ENCODE data around the gene RTP5. TPM values are rescaled to one million over a fixed set of nuclear protein-coding genes. Genes with fewer than 3 reads are reported as not detected.

RTP5 gene
- polyA plus RNA-seq, 12 donors = not detected

DNA sequence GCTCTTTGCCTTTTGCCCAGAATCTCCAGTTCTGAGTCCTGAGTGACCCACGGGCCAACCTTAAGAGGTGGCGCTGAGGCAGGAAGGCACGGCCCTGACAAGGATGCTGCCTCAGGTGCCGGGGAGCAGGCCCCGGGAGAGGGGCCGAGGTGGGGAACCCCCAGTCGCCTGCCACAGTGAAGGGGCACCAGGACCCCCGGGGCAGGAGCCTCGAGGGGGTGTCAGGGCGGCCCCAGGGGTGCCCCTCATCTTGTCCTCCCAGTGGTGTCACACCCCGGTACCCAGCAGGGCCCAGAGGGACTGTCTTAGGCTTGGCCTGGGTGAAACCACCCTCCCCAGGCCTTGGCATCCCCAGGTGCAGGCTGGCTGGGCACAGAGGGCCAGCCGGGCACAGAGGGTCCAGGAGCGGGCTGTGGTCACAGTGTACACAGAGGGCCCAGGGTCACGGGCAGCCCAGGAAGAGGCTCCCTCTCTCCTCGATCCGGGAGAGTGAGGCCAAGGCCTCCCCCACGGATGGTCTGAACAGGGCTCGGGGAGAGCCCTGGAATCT is 11.9 kb upstream of the RTP5 start:
- no peak for DNase-seq

- DNase-seq = no peak
Measured at GRCh38 chr2:241858206-241859016, 11.1 kb upstream of the RTP5 start, which contains the start of gene PDCD1. TSS of gene PDCD1 (minus strand) at chr2:241858894. CDS start at chr2:241858838, 56 bp downstream.

GRCh38 chr2:241859017-241859435 is 10.5 kb upstream of the RTP5 start:
- DNase-seq = no peak

DNA sequence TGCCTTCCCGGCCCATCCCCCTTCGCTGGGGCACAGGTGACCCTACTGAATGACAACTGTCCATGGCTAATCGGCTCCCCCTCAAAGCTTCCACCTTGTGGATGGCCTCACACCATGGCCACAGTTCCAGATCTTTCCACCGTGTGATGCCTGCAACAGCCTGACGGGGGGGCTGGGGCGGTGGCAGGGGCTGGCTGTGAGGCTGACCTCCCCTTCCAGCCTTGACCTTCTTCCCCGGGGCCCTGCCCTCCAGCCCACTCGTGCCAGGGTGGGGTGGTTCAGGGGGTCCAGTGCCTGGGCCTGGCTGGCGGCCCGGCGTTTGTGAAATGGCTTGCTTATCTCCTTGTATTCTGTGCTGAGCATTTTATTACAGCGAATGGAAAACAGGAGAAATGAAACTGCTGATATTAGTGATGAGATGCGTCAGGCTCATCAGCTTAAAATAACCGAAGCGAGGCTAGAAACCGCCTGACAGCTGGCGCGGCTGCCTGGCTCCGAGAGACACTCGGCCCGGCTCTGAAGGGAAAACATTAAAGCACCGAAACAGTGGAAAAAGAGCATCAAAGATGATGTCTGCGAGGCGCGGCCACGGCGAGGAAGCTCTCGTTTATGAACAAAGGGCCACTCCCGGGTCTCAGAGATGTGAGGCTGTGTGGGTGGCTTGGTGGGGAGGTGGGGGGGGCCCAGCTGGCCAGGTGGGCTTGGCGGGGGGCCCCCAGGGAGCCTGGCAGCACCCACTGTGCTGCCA is 9.9 kb upstream of the RTP5 start:
- DNase-seq = peak; percentile 73

GRCh38 chr2:241860184-241861078 is 9.1 kb upstream of the RTP5 start:
- DNase-seq = no peak

GRCh38 chr2:241861264-241861663 is 8.3 kb upstream of the RTP5 start:
- DNase-seq = no peak

GRCh38 chr2:241862093-241862492 is 7.4 kb upstream of the RTP5 start:
- no peak for DNase-seq

DNA sequence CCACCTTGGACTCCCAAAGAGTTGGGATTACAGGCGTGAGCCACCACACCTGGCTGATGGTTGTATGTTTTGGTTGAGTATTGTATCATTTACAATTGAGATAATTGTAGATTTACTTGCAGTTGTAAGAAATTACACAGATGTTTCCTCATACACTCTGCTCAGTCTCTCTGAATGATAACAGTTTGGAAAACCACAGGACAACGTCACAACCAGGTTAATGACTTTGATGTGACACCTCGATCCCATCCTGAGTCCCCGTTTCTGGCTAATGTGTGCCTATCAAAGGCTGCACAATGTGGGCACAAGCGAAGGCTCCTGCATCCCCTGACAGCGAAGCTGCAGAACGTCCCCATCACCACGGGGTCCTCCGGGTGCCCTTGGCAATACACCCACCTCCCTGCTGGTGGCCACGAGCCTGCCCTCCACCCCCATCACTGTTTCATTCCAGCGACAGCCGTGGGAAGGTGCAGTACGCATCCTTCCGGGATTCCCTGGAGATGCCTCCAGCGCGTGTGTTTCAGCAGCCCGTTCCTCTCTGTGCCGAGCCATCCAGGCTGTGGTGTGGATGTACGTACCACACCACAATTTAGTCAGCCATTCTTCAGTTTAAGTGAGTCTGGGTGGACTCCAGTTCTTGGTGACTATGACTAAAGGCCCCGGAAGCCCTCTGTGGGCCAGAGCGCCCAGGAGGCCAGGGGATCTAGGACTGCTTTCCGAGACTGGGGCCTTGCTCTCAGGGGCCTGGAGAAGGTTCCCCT is 6.6 kb upstream of the RTP5 start:
- no peak for DNase-seq

- DNase-seq = peak; percentile 68
Measured at GRCh38 chr2:241863536-241863954, 6.0 kb upstream of the RTP5 start.

- no peak for DNase-seq
Measured at GRCh38 chr2:241864168-241864849, 5.2 kb upstream of the RTP5 start.

DNA sequence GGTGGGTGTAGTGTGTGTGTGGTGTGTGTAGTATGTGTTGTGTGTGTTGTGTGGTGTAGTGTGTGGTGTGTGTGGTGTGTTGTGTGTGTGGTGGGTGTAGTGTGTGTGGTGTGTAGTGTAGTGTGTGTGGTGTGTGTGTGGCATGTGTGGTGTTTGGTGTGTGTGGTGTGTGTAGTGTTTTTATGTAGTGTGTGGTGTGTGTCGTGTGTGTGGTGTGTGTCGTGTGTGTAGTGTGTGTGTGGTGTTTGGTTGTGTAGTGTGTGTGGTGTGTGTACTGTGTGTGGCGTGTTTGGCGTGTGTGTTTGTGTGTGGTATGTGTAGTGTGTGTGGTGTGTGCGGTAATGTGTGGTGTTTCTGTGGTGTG is 4.7 kb upstream of the RTP5 start:
- DNase-seq = no peak

DNA sequence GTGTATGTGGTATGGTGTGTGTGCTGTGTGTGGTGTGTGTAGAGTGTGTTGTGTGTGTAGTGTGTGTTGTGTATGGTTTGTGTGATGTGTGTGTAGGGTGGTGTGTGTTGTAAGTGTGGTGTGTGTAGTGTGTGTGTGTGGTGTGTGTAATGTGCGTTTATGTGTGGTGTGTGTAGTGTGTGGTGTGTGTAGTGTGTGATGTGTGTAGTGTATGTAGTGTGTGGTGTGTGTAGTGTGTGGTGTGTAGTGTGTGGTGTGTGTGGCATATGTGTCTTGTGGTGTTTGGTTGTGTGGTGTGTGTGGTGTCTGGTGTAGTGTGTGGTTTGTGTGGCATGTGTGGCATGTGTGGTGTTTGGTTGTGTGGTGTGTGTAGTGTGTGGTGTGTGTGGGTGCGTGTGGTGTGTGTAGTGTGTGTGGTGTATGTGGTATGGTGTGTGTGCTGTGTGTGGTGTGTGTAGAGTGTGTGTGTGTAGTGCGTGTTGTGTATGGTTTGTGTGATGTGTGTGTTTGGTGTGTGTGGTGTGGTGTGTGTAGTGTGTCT is 4.0 kb upstream of the RTP5 start:
- DNase-seq = no peak

GRCh38 chr2:241865957-241866789 is 3.4 kb upstream of the RTP5 start:
- no peak for DNase-seq

DNA sequence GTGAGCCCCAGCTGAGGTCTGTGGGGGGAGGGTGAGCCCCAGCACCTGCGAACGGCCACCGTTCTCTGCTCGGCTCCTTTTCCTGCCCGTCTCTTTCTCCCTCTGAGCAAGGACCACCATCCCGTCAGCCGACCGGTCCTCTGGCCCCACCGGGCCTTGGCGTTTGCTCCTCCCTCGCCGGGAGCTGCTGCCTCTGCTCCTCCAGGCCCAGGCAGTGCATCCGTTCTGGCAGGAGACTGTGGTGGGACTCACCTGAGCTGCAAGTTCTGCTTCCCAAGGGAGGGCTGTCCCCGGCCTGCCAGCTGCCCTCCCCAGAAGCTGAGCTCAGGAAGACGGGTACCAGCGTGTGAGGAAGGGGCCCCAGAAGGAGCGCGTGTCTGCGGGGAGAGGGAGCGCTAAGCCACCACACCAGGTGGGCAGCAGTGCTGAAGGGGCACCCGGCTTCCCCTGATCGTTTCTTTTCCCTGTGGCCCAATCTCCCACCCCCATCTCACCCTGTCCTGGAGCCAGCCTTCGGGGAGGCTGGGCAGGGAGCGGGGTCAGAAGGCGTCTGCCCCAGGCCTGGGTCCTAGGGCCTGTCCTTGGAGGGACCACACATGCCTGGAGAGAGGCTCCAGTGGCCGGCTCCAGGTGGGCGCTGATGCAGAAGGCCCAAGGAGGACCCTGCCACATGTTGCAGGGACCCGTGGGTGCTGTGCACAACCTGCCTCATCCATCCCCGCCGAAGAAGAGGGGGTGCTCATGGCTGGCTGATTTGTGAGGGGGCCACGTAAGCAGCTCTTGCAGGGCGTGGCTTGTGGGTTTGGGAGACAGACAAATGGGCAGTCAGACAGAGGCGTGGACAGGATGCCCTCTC is 2.5 kb upstream of the RTP5 start:
- DNase-seq = no peak

- no peak for DNase-seq
Measured at GRCh38 chr2:241867776-241868420, 1.6 kb upstream of the RTP5 start.

GRCh38 chr2:241868661-241869081 is 858 bp upstream of the RTP5 start:
- DNase-seq = no peak

GRCh38 chr2:241870081-241870541 is 582 bp downstream of the RTP5 start:
- DNase-seq = no peak

Data from muscle of arm (tissue), 12 donors.